NB4 (cell line): Measurements from ENCODE around the gene TBCA.

Experiments used
- DNase-seq: peaks from one replicate; pipeline ENCODE4 v3.0.0; 2010; ENCODE audit warnings: low read depth
- H3K4me3 ChIP-seq: one replicate; pipeline ENCODE4 v1.5.1; 2011; ENCODE audit warnings: mild to moderate bottlenecking, low read depth, low read length, moderate library complexity
- MYC ChIP-seq: IDR thresholded peaks from 2 replicates; pipeline ENCODE4 v1.6.1; 2011; ENCODE audit warnings: low read depth, low read length
- POLR2A ChIP-seq: IDR thresholded peaks from 2 replicates; pipeline ENCODE4 v1.6.1; 2011; ENCODE audit warnings: mild to moderate bottlenecking; ENCODE audit not compliant: insufficient read length; ENCODE audit errors: extremely low read depth
- TF ChIP-seq, protein P1 (sequence below): IDR thresholded peaks from one replicate; pipeline ENCODE4 v1.5.1; 2012; ENCODE audit warnings: low read depth, low read length
- TF ChIP-seq, protein P2 (sequence below): IDR thresholded peaks from 2 replicates; pipeline ENCODE4 v1.6.1; 2011; ENCODE audit warnings: low read depth, low read length

Gene TBCA

DNA sequence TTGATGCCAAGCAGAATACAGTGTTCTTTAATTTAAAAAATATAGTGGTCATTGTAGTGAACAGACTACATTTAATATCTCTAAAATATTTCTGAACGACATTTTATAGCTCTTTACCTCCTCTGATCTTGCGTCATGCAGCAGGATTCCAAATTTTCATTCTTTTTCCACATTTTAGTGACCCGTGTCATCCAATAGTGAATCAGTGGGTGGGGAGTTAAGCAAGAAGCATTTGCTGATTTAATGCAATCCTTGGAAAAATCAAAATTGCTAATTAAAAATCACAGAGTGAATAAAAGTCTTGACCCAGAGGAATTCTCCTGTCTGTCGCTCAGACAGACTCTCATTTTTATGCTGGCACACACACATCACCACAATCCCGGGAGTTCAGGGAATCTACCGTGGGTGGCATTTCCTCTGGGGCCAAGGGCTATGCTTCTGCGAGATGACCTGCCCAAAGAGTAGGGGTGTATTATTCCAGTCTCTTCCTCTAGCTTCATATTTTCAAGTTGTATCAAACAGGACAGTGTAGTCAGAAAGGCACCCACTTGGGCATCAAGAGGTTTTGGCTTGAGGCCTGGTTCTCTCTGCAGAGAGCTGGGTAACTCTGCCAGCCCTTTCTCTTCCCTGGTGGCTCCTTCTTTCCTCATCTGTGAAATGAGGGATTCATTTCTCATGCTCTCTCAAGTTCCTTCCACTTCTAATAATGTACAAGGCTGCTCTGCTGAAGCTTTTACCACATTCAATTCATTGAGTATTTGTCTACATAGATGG is 112.9 kb downstream of the TBCA start:
- no peak for TF ChIP-seq MYC
- TF ChIP-seq, protein P1, sequence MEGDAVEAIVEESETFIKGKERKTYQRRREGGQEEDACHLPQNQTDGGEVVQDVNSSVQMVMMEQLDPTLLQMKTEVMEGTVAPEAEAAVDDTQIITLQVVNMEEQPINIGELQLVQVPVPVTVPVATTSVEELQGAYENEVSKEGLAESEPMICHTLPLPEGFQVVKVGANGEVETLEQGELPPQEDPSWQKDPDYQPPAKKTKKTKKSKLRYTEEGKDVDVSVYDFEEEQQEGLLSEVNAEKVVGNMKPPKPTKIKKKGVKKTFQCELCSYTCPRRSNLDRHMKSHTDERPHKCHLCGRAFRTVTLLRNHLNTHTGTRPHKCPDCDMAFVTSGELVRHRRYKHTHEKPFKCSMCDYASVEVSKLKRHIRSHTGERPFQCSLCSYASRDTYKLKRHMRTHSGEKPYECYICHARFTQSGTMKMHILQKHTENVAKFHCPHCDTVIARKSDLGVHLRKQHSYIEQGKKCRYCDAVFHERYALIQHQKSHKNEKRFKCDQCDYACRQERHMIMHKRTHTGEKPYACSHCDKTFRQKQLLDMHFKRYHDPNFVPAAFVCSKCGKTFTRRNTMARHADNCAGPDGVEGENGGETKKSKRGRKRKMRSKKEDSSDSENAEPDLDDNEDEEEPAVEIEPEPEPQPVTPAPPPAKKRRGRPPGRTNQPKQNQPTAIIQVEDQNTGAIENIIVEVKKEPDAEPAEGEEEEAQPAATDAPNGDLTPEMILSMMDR: no peak
- TF ChIP-seq POLR2A: no peak
- TF ChIP-seq, protein P2, sequence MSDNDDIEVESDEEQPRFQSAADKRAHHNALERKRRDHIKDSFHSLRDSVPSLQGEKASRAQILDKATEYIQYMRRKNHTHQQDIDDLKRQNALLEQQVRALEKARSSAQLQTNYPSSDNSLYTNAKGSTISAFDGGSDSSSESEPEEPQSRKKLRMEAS: no peak
- DNase-seq: no peak
- H3K4me3 ChIP-seq: no peak overlapping the region

DNA sequence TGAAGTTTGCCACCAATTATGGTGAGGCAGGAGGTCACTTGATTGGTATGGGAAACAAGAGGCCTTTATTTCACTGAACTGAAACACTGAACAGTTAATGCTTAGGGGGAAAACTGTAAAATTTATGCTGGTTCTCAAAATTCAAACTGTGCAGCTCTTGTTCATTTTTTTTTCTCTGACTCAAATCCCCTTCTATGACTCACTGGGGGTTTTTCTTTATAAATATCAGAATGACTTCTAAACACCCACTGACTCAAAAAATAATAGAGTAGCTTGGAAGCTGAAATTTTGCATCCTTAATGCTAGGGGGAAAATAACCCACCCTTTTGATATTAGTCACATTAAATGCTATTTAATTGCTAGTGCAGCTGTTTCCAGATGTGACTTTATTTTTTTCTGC is 113.5 kb downstream of the TBCA start:
- H3K4me3 ChIP-seq: no peak overlapping the region
- TF ChIP-seq, protein P1: no peak
- TF ChIP-seq, protein P2: no peak
- TF ChIP-seq POLR2A (no peak), MYC (no peak)
- DNase-seq: no peak

DNA sequence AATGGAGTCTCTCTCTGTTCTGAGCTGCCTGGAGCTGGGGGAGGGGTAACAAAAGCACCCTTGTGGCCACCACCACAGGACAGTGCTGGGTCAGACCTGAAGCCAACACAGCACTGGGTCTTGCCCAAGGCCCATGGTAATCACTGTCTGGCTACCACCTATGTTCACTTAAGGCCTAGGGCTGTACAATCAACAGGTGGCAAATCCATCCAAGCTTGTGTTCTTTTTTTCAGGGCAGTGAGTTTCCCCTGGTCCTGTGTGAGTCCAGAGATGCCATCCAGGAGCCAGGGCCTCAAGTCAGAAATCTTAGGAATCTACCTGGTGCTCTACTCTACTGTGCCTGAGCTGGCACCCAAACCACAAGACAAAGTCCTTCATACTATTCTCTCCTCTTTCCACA is 117.5 kb downstream of the TBCA start:
- TF ChIP-seq POLR2A (no peak), MYC (no peak)
- TF ChIP-seq, protein P2: no peak
- TF ChIP-seq, protein P1: no peak
- no peak overlapping the region for H3K4me3 ChIP-seq
- no peak for DNase-seq

DNA sequence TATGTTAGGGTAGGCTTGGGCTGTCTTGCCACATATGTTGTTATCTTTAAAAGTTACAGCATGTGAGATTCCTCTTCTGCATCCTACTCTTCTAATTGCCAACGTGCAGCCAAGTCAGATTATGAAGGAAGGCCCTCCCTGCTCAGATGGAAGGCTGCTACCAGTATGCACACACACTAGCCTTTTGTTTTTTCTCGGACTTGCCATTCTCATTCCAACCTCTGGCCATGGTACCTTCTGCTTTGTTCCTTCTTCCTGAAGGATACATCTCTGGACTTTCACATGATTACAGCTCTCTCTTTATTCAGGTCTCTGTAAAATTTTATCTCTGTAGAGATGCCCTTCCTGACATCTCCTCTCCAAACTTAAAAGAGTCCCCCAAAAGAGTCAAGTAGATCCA is 124.8 kb downstream of the TBCA start:
- TF ChIP-seq POLR2A: no peak
- TF ChIP-seq, protein P2: no peak
- no peak for TF ChIP-seq MYC
- TF ChIP-seq, protein P1: no peak
- no peak overlapping the region for H3K4me3 ChIP-seq
- no peak for DNase-seq

DNA sequence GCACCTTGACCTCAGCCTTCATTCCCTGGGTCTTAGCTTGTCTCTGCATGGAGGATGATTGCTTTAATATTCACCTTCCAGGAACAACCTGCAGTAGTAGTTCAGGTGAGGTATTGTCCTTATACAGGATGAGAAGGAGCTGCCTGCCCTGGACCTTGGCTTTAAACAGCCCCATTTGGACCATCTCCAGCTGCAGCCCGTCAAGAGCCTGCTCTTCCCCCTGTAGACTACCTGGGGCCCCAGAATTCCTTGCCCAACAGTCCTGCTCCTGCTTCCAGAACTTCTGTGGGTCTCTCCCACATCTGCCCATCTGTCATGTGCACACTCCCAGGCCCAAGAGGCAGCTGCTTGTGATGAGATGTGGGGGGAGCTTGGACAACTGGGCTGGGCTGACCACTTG is 125.5 kb downstream of the TBCA start:
- TF ChIP-seq, protein P2: no peak
- no peak for DNase-seq
- no peak overlapping the region for H3K4me3 ChIP-seq

DNA sequence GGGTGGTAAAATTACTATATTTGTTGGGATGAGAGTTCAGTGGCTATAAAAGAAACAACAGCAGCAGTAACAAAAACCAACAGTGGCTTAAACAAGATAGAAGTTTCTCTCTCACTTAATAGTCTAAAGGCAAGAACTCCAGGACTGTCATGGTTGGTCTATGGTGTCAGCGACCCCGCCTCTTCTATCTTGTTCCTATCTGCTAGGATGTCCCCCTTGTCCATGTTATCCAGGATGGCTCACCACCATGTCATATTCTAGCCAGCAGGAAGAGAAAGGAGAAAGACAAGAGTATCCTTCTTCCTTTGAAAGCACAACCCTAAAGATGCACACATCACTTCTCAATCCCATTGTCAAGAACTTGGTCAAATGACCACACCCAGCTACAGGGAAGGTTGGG is 126.4 kb downstream of the TBCA start:
- DNase-seq: no peak
- TF ChIP-seq MYC (no peak), POLR2A (no peak)
- TF ChIP-seq, protein P2: no peak
- TF ChIP-seq, protein P1: no peak
- no peak overlapping the region for H3K4me3 ChIP-seq
